ENCODE data around the gene RAB6A.
A peak's percentile ranks its signal among the peaks of the same experiment; 100 is the strongest.
"Not testable (repeated sequence)": the region's sequence is repeated elsewhere in the genome, so short reads cannot be mapped to it uniquely, and the experiment has no call there.

RAB6A gene

GRCh38 chr11:73726825-73727224 is 34.0 kb downstream of the RAB6A start:
- DNase-seq (ENCODE audit: low read depth), result no peak

- no peak for DNase-seq (ENCODE audit: low read depth)
Measured at GRCh38 chr11:73717136-73717535, 43.7 kb downstream of the RAB6A start.

- no peak for DNase-seq (ENCODE audit: low read depth)
Measured at GRCh38 chr11:73716153-73717056, 44.5 kb downstream of the RAB6A start.

GRCh38 chr11:73715541-73715940 is 45.3 kb downstream of the RAB6A start:
- no peak for DNase-seq (ENCODE audit: low read depth)

GRCh38 chr11:73710964-73711363 is 49.9 kb downstream of the RAB6A start:
- no peak for DNase-seq (ENCODE audit: low read depth)

- no peak for DNase-seq (ENCODE audit: low read depth)
Measured at GRCh38 chr11:73705053-73705452, 55.8 kb downstream of the RAB6A start.

GRCh38 chr11:73693899-73694525 is 66.9 kb downstream of the RAB6A start:
- DNase-seq (ENCODE audit: low read depth), result no peak

- no peak for DNase-seq (ENCODE audit: low read depth)
Measured at GRCh38 chr11:73680687-73681086, 80.2 kb downstream of the RAB6A start.

GRCh38 chr11:73676552-73676951 is 84.3 kb downstream of the RAB6A start:
- not testable (repeated sequence) for DNase-seq (ENCODE audit: low read depth)

GRCh38 chr11:73671701-73672100 is 89.2 kb downstream of the RAB6A start:
- DNase-seq (ENCODE audit: low read depth), result no peak

- DNase-seq (ENCODE audit: low read depth), result no peak
Measured at GRCh38 chr11:73670808-73671207, 90.1 kb downstream of the RAB6A start.

GRCh38 chr11:73667891-73668290 is 93.0 kb downstream of the RAB6A start:
- no peak for DNase-seq (ENCODE audit: low read depth)

GRCh38 chr11:73664877-73665276 is 96.0 kb downstream of the RAB6A start:
- DNase-seq (ENCODE audit: low read depth), result no peak

- DNase-seq (ENCODE audit: low read depth), result no peak
Measured at GRCh38 chr11:73663604-73664495, 97.0 kb downstream of the RAB6A start.

GRCh38 chr11:73662445-73663157 is 98.3 kb downstream of the RAB6A start:
- DNase-seq (ENCODE audit: low read depth), result no peak

GRCh38 chr11:73661035-73661628 is 99.7 kb downstream of the RAB6A start:
- peak; percentile 30 for DNase-seq (ENCODE audit: low read depth)

GRCh38 chr11:73660497-73661034 is 100.3 kb downstream of the RAB6A start:
- no peak for DNase-seq (ENCODE audit: low read depth)

GRCh38 chr11:73659961-73660360 is 100.9 kb downstream of the RAB6A start:
- no peak for DNase-seq (ENCODE audit: low read depth)

GRCh38 chr11:73656985-73657384 is 103.9 kb downstream of the RAB6A start:
- DNase-seq (ENCODE audit: low read depth), result no peak

- no peak for DNase-seq (ENCODE audit: low read depth)
Measured at GRCh38 chr11:73655686-73656085, 105.2 kb downstream of the RAB6A start.

GRCh38 chr11:73654482-73655021 is 106.3 kb downstream of the RAB6A start:
- no peak for DNase-seq (ENCODE audit: low read depth)
